ENCODE results near the gene LDHA.

DNA sequence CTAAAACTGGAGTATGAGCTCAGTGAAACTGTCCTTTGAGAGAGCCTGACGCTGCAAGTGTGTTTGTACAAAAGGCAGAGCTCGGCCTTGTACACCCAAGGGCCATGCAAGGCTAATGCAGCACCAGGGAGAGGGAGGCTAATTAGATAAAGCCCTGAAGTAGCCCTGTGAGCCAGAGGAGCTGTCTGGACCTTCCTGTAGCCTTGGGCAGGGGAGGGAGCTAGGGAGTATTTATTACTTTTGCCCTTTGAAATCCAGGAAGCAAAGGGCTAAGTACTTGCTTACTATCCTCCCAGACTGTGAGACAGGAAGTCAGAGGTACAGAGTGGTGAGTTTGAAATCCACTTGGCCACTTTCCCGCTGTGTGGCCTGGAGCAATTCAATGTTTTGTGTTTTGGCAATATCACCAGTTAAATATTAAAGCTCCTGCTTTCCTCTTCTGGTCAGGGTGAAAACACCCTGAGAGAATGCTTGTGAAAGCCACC lies 10.2 kb upstream of the LDHA start:
- TF ChIP-seq, protein P1, sequence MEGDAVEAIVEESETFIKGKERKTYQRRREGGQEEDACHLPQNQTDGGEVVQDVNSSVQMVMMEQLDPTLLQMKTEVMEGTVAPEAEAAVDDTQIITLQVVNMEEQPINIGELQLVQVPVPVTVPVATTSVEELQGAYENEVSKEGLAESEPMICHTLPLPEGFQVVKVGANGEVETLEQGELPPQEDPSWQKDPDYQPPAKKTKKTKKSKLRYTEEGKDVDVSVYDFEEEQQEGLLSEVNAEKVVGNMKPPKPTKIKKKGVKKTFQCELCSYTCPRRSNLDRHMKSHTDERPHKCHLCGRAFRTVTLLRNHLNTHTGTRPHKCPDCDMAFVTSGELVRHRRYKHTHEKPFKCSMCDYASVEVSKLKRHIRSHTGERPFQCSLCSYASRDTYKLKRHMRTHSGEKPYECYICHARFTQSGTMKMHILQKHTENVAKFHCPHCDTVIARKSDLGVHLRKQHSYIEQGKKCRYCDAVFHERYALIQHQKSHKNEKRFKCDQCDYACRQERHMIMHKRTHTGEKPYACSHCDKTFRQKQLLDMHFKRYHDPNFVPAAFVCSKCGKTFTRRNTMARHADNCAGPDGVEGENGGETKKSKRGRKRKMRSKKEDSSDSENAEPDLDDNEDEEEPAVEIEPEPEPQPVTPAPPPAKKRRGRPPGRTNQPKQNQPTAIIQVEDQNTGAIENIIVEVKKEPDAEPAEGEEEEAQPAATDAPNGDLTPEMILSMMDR (conservative IDR thresholded peaks at IDR 0.05; ENCODE audit: low read depth, low read length) = no peak
- TF ChIP-seq EZH2 (IDR thresholded peaks at IDR 0.05; ENCODE audit: borderline replicate concordance, low read depth, low read length, poor library complexity, severe bottlenecking) = no peak
